Neuronal stem cell (in vitro differentiated cells): ENCODE measurements around the gene CASZ1.

Experiments used
- DNase-seq: peaks from one replicate; pipeline ENCODE4 v3.0.0-alpha.2; 2013; ENCODE audit warnings: low spot score
- H2AFZ ChIP-seq: one replicate; pipeline ENCODE4 v1.6.1; 2013; ENCODE audit warnings: mild to moderate bottlenecking, low read length, inconsistent platforms
- H2AK5ac ChIP-seq: 2 replicates; pipeline ENCODE4 v1.6.1; 2013; ENCODE audit warnings: low read depth, mild to moderate bottlenecking, inconsistent platforms, low read length, moderate library complexity, mixed read lengths
- H2BK120ac ChIP-seq: 2 replicates; pipeline ENCODE4 v1.6.1; 2013; ENCODE audit warnings: low read depth, mild to moderate bottlenecking, inconsistent platforms, low read length, moderate library complexity, mixed read lengths
- H2BK12ac ChIP-seq: one replicate; pipeline ENCODE4 v1.6.1; 2013; ENCODE audit warnings: low read length, inconsistent platforms
- H2BK15ac ChIP-seq: 2 replicates; pipeline ENCODE4 v1.6.1; 2013; ENCODE audit warnings: mild to moderate bottlenecking, low read length, inconsistent platforms, mixed read lengths
- H2BK5ac ChIP-seq: one replicate; pipeline ENCODE4 v1.6.1; 2013; ENCODE audit warnings: inconsistent platforms, mild to moderate bottlenecking, low read length, moderate library complexity
- H3K14ac ChIP-seq: one replicate; pipeline ENCODE4 v1.6.1; 2013; ENCODE audit warnings: low read length, inconsistent platforms
- H3K18ac ChIP-seq: 2 replicates; pipeline ENCODE4 v1.6.1; 2013; ENCODE audit warnings: low read length, inconsistent platforms
- H3K23ac ChIP-seq: 2 replicates; pipeline ENCODE4 v1.6.1; 2013; ENCODE audit warnings: low read depth, mild to moderate bottlenecking, mixed read lengths, low read length, inconsistent platforms; ENCODE audit not compliant: poor library complexity
- H3K27ac ChIP-seq: replicated peaks from 3 replicates; pipeline ENCODE4 v1.5.1; 2013; ENCODE audit warnings: low read length, inconsistent platforms
- H3K27me3 ChIP-seq, 3 experiments: 2 replicates each; pipeline ENCODE4 v1.6.1; 2013; ENCODE audit warnings: low read length in 3 of 3, mild to moderate bottlenecking in 2 of 3, inconsistent platforms in 1 of 3, low read depth in 1 of 3, mixed read lengths in 1 of 3, moderate library complexity in 1 of 3; ENCODE audit not compliant: control insufficient read depth in 3 of 3, insufficient read depth in 3 of 3
- H3K36me3 ChIP-seq, 2 donors: replicated peaks in 1 of 2; 2 replicates each; pipeline ENCODE4 v1.6.1; 2013; ENCODE audit warnings: low read length in 2 of 2; ENCODE audit not compliant: control insufficient read depth in 2 of 2, insufficient read depth in 2 of 2
- H3K4ac ChIP-seq: 2 replicates; pipeline ENCODE4 v1.6.1; 2013; ENCODE audit warnings: inconsistent platforms, mild to moderate bottlenecking, low read length, moderate library complexity
- H3K4me1 ChIP-seq, 2 donors: 1 replicate in 1 of 2; 2 replicates in 1 of 2; pipeline ENCODE4 v1.6.1; 2013; ENCODE audit warnings: low read length in 2 of 2, low read depth in 1 of 2; ENCODE audit not compliant: control insufficient read depth in 2 of 2, insufficient read depth in 1 of 2
- H3K4me2 ChIP-seq: one replicate; pipeline ENCODE4 v1.6.1; 2013; ENCODE audit warnings: mild to moderate bottlenecking, low read length, inconsistent platforms; ENCODE audit not compliant: insufficient read depth, poor library complexity, severe bottlenecking
- H3K4me3 ChIP-seq, 2 donors: 2 replicates each; pipeline ENCODE4 v1.5.1; 2013; ENCODE audit warnings: low read length in 2 of 2, mild to moderate bottlenecking in 2 of 2, inconsistent platforms in 1 of 2, moderate library complexity in 1 of 2
- H3K79me1 ChIP-seq: one replicate; pipeline ENCODE4 v1.6.1; 2013; ENCODE audit warnings: low read depth, mild to moderate bottlenecking, inconsistent platforms, low read length, moderate library complexity
- H3K9ac ChIP-seq: one replicate; pipeline ENCODE4 v1.6.1; 2013; ENCODE audit warnings: mild to moderate bottlenecking, low read depth, low read length, inconsistent platforms; ENCODE audit not compliant: poor library complexity
- H3K9me3 ChIP-seq, 2 donors: replicated peaks in 1 of 2; 2 replicates each; pipeline versions ENCODE3 to v1.6.1; 2013; ENCODE audit warnings: low read length in 2 of 2, mild to moderate bottlenecking in 2 of 2, inconsistent platforms in 1 of 2, low read depth in 1 of 2, mixed read lengths in 1 of 2, moderate library complexity in 1 of 2; ENCODE audit not compliant: control insufficient read depth in 2 of 2, insufficient read depth in 1 of 2
- H4K8ac ChIP-seq: one replicate; pipeline ENCODE4 v1.6.1; 2013; ENCODE audit warnings: low read depth, mild to moderate bottlenecking, inconsistent platforms, low read length, moderate library complexity
- H4K91ac ChIP-seq: one replicate; pipeline ENCODE4 v1.6.1; 2013; ENCODE audit warnings: low read length, low read depth, mild to moderate bottlenecking, inconsistent platforms; ENCODE audit not compliant: poor library complexity
- WGBS, 2 donors: extraction: QIAGEN DNeasy Blood & Tissue Kit; methylation state at CpG; one replicate each; pipeline ENCODE4 v1.1.7; 2013; ENCODE audit warnings: missing lambda C conversion rate in 2 of 2, mixed read lengths in 1 of 2; ENCODE audit not compliant: insufficient read length in 2 of 2, insufficient replicate concordance in 1 of 2; ENCODE audit errors: extremely low coverage in 2 of 2; 5-methylcytosine and 5-hydroxymethylcytosine counted together

CASZ1 gene

DNA sequence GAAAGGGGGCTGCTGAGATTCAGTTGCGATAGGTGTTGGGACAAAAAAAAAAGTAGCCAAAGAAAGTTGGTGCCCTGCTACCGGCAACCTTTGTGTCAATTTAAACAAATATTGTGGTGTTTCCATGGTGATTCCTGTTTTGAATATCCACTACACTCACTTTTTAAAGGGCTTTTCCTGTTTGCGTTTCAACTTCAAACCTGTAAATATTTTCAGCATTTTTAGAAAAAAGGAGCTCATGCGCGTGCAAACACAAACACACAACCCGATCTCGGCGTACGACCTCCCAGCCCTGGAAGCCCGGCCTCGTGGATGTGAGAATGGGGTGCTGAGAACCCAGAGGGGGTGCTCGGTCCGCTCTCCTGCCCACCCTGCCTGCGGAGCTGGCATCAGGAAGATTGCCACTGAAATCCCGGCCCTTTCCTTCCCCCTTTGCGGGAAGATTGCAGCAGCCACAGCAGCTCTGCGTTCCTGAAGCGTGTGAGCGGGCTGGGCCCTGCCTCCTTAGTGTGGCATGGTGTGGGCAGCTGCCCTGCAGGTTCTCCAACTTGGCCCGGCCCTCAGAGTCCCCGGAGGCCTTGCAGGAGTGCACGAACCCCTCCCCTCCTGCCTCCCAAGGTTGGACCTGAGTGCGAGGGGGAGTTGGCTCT lies 34.8 kb downstream of the CASZ1 start:
- peaks cover 0 to 20% (median 0%) of the 10 kb centered on the region in 3 experiments for H3K27me3 ChIP-seq
- H4K91ac ChIP-seq = peak overlapping the region; percentile 23
- H3K23ac ChIP-seq = peak overlapping the region; percentile 25
- peak overlapping the region; percentile 86 for H2AK5ac ChIP-seq
- H2BK5ac ChIP-seq = no peak overlapping the region
- WGBS, 2 donors = no CpG with 5 or more reads among the region's 23 CpGs
- no peak overlapping the region for H2BK120ac ChIP-seq
- H3K9me3 ChIP-seq = no peaks in the 10 kb centered on the region
- no peak for DNase-seq
- H2AFZ ChIP-seq = no peak overlapping the region
- peaks cover 3% of the 10 kb centered on the region for H3K79me1 ChIP-seq
- H4K8ac ChIP-seq = no peak overlapping the region
- H2BK15ac ChIP-seq = peak overlapping the region; percentile 23
- no peaks in the 10 kb centered on the region for H3K36me3 ChIP-seq
- H3K9ac ChIP-seq = no peak overlapping the region
- peaks cover 16 to 17% of the 10 kb centered on the region in 2 donors for H3K4me1 ChIP-seq
- no peak overlapping the region for H2BK12ac ChIP-seq
- H3K14ac ChIP-seq = no peak overlapping the region
- H3K4ac ChIP-seq = no peak overlapping the region
- peak overlapping the region; percentile 45 for H3K18ac ChIP-seq
- no peak overlapping the region for H3K4me3 ChIP-seq
- H3K4me2 ChIP-seq = no peak overlapping the region
- H3K27ac ChIP-seq = no peak overlapping the region

DNA sequence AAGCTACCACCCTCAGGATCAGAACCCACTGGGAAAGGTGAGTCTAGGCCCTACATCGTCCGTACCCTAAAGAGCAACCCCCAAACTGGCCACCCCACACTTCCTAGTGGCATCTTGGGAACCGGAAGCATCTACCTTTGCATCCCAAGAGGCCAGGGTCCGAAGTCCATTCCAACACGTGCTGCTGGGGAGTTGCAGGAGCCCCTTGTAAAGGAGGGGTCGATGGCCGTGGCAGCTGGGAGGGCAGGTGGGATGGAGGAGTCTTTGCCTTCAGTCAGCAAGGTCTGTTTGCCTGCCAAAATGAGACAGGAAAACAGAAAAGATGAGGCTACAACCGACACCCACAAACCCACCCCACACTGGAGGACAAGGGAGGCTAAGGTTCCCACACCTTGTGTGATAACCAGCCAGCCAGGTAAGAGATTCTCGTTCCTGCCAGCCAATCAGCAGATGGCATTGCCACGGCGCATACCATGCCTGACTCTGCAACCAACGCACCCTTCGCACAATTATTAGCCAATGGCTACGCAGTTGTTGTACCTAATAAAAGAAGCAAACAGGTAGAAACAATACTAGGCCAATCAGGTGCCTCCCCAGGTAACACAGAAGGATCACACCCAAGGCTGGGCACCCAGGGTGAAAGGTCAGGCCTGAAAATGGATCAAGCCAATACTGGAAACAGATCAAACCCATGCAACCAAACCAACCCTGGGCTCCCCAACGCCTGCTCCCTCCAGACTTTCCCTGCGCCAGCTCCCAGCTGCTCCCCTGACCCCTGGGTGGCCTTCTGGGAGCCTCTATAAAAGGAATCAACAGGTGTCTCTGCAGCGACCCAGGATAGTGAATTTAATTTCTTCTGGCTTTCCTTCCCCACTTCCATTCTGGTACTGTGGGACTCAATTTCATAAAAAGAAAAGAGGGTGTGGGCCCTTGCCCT lies 35.6 kb downstream of the CASZ1 start:
- Histone ChIP-seq H3K79me1 (peaks cover 5% of the 10 kb centered on the region), H2AFZ (no peak overlapping the region), H3K27ac (no peak overlapping the region), H3K4me3 (no peak overlapping the region), H3K4me2 (no peak overlapping the region), H2BK120ac (no peak overlapping the region), H4K91ac (no peak overlapping the region), H3K9ac (no peak overlapping the region), H3K14ac (no peak overlapping the region), H2BK5ac (no peak overlapping the region), H2BK15ac (no peak overlapping the region), H3K18ac (peak overlapping the region; percentile 40), H3K23ac (no peak overlapping the region), H3K36me3 (no peaks in the 10 kb centered on the region), H3K4ac (no peak overlapping the region), H2AK5ac (no peak overlapping the region), H3K27me3 (peaks cover 0 to 20% (median 0%) of the 10 kb centered on the region in 3 experiments), H2BK12ac (no peak overlapping the region), H3K4me1 (peaks cover 16 to 20% of the 10 kb centered on the region in 2 donors), H4K8ac (no peak overlapping the region), H3K9me3 (no peaks in the 10 kb centered on the region)
- no peak for DNase-seq
- no CpG with 5 or more reads among the region's 17 CpGs for WGBS, 2 donors

DNA sequence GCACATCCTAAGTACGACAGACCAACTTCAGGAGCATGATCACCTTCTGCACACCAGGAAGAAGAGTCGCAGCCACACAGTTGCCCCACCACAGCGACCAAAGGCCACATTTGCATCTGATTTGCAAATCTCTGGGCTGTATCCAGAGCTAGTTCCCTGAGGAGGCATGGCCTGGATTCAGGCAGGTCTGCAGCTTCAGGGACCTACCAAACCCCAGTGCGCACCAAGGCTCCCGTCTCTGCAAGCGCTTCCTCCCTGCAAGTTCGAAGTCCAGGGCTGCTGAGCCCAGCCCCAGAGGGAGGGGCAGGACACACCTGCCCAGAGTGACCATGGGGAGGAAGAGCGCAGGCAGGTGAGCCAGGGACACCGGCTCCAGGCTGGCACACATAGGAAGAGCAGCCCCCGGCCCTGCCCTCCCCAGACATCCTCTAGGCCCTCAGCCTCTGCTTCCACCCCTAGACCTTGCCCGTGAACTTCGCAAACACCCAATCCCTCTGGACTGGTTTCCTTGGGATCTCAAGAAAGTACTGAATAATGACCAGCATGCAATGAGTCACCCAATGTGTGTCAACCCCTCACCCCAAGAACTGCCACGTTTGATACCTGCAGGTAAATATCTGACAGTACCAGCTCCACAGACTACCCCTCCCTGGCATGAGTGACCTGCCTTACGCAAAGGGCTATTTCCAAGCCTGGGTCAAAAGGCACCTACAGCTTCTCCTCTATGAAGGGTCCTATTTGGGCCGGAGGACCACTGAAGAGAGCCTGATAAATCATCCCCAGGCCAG lies 36.8 kb downstream of the CASZ1 start:
- Histone ChIP-seq H3K9ac (no peak overlapping the region), H2BK12ac (peak overlapping the region; percentile 48), H3K14ac (no peak overlapping the region), H3K4ac (no peak overlapping the region), H4K8ac (no peak overlapping the region), H4K91ac (no peak overlapping the region), H2AK5ac (peak overlapping the region; percentile 35), H3K23ac (peak overlapping the region; percentile 32), H3K18ac (no peak overlapping the region), H3K4me1 (peaks cover 16 to 21% of the 10 kb centered on the region in 2 donors), H2AFZ (no peak overlapping the region), H3K4me3 (no peak overlapping the region), H3K4me2 (no peak overlapping the region), H3K79me1 (peaks cover 6% of the 10 kb centered on the region), H3K9me3 (no peaks in the 10 kb centered on the region), H3K27me3 (peaks cover 0 to 20% (median 0%) of the 10 kb centered on the region in 3 experiments), H3K36me3 (no peaks in the 10 kb centered on the region), H2BK15ac (peak overlapping the region; percentile 16), H2BK120ac (peak overlapping the region; percentile 48), H3K27ac (no peak overlapping the region), H2BK5ac (no peak overlapping the region)
- WGBS, 2 donors = no CpG with 5 or more reads among the region's 15 CpGs
- DNase-seq = no peak
